Measurements from ENCODE around the gene ADAM8.
"Not testable (repeated sequence)": the region's sequence is repeated elsewhere in the genome, so short reads cannot be mapped to it uniquely, and the experiment has no call there.

The ADAM8 gene

DNA sequence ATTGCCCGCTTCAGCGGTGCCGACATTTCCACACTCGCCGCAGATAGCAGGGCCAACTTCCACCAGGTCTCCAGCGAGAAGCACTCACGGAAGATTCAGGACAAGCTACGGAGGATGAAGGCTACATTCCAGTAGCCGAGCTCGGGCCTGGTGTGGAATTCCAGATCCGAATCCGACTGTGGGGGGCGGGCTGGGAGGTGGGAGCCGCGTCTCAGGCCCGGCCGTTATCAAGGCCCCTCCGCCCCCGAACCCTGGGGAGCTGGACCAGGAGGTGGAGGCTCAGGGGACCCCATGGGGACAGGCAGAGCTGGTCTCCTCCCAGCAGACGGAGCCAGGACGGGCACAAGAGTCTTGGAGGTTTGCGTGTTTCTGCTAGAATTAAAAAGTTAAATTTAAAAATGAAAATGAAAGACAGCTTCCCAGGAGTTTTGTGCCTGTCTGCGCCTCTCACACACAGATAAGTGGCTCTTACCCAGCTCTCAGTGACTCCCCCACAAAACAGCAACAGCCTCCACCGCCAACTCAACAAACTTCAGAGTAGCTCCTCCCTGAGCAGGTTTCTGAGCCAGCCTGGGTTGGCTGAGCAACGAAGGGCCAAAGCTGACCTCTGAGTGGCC is 51.8 kb downstream of the ADAM8 start:
- no peak overlapping the region for H3K27ac Mint-ChIP-seq
- no peak for DNase-seq (ENCODE audit: low spot score in 2 of 2)
- H3K27me3 Mint-ChIP-seq = peaks cover 25% of the 10 kb centered on the region
- H3K4me1 Mint-ChIP-seq = peaks cover 7% of the 10 kb centered on the region
- no peaks in the 10 kb centered on the region for H3K36me3 Mint-ChIP-seq
- ATAC-seq (ENCODE audit: low read depth) = no peak
- H3K4me3 Mint-ChIP-seq = no peak overlapping the region
- no peaks in the 10 kb centered on the region for H3K9me3 Mint-ChIP-seq

DNA sequence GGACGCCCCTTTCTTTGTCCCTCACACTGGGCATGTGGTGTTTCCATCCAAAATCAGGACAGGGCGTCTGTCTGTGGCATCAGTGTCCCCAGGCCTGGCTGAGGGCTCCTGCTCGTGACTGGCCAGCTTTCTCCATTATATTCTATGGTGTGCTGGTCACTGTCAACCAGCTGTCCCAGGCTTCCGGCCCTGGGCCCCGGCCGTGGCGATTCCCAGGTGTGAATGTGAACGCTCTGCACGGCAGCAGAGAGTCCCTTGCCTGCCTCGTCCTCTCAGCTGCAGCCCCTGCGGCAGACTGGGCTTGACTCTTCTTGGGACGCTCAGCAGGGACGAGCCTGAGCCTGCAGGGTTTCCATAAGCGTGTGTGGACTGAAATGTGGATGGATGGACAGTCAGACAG is 52.6 kb downstream of the ADAM8 start:
- Mint-ChIP-seq H3K9me3 (no peaks in the 10 kb centered on the region), H3K4me3 (no peak overlapping the region), H3K4me1 (peaks cover 4% of the 10 kb centered on the region), H3K36me3 (no peaks in the 10 kb centered on the region), H3K27ac (no peak overlapping the region), H3K27me3 (peaks cover 20% of the 10 kb centered on the region)
- ATAC-seq (ENCODE audit: low read depth) (no peak), DNase-seq (ENCODE audit: low spot score in 2 of 2) (no peak)

DNA sequence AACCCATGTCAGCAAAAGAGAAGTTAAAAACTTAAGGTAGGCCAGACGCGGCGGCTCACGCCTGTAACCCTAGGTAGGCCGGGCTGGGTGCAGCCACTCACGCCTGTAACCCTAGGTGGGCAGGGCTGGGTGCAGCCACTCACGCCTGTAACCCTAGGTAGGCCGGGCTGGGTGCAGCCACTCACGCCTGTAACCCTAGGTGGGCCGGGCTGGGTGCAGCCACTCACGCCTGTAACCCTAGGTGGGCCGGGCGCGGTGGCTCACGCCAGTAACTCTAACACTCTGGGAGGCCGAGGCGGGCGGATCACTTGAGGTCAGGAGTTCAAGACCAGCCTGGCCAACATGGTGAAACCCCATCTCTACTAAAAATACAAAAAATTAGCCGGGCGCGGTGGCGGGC is 54.9 kb downstream of the ADAM8 start:
- H3K4me3 Mint-ChIP-seq; H3K9me3 Mint-ChIP-seq; H3K4me1 Mint-ChIP-seq; ATAC-seq (ENCODE audit: low read depth); H3K27ac Mint-ChIP-seq; DNase-seq (ENCODE audit: low spot score in 2 of 2); H3K36me3 Mint-ChIP-seq: not testable (repeated sequence)
- H3K27me3 Mint-ChIP-seq = peaks cover 14% of the 10 kb centered on the region

DNA sequence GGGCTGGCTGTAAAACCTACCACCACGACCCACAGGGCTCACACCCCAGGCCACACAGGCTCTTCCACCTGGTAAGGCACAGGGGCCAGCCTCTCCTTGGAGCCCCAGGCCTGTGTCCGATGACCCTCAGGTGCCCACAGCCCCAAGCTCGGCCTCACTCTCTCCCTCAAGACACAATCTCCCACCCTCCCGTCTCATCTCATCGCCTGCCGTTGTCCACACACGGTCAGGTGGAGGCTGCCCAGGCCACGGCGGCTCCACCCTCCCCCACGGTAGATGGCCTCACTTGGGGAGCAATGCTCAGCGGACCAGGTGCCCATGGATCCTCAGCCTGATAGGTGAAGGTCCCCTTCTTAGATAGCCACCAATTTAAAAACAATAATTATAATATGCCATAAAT is 55.3 kb downstream of the ADAM8 start:
- no peaks in the 10 kb centered on the region for H3K9me3 Mint-ChIP-seq
- ATAC-seq (ENCODE audit: low read depth) (no peak), DNase-seq (ENCODE audit: low spot score in 2 of 2) (no peak)
- H3K27ac Mint-ChIP-seq = no peak overlapping the region
- H3K27me3 Mint-ChIP-seq = peaks cover 12% of the 10 kb centered on the region
- H3K4me1 Mint-ChIP-seq = peaks cover 4% of the 10 kb centered on the region
- H3K4me3 Mint-ChIP-seq = no peak overlapping the region
- H3K36me3 Mint-ChIP-seq = no peaks in the 10 kb centered on the region

DNA sequence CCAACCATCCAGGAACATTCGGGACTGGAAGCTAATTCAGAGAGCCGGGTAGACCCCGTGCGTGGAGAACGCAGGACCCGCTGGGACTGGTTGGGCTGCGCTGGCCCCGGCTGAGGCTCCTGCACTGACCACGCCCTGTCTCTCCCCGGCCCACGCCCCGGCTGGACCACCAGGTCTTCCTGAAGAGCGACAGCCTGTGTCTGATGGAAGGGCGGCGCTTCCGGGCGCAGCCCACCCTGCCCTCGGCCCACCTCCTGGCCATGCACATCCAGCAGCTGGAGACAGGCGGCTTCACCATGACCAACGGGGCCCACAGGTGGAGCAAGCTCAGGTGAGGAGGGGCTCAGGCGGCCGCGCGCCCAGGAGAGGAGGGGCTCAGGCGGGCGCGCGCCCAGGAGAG is 56.9 kb downstream of the ADAM8 start:
- Mint-ChIP-seq H3K4me1 (no peaks in the 10 kb centered on the region), H3K27ac (no peak overlapping the region), H3K9me3 (no peaks in the 10 kb centered on the region), H3K4me3 (no peak overlapping the region), H3K36me3 (no peaks in the 10 kb centered on the region), H3K27me3 (peaks cover 11% of the 10 kb centered on the region)
- DNase-seq (ENCODE audit: low spot score in 2 of 2) (no peak), ATAC-seq (ENCODE audit: low read depth) (no peak)

- DNase-seq (ENCODE audit: low spot score in 2 of 2) (no peak), ATAC-seq (ENCODE audit: low read depth) (no peak)
- peaks cover 10% of the 10 kb centered on the region for H3K27me3 Mint-ChIP-seq
- no peaks in the 10 kb centered on the region for H3K9me3 Mint-ChIP-seq
- no peak overlapping the region for H3K4me3 Mint-ChIP-seq
- H3K27ac Mint-ChIP-seq = no peak overlapping the region
- no peaks in the 10 kb centered on the region for H3K36me3 Mint-ChIP-seq
- H3K4me1 Mint-ChIP-seq = no peaks in the 10 kb centered on the region
Measured at GRCh38 chr10:133218891-133219290, 57.8 kb downstream of the ADAM8 start.

DNA sequence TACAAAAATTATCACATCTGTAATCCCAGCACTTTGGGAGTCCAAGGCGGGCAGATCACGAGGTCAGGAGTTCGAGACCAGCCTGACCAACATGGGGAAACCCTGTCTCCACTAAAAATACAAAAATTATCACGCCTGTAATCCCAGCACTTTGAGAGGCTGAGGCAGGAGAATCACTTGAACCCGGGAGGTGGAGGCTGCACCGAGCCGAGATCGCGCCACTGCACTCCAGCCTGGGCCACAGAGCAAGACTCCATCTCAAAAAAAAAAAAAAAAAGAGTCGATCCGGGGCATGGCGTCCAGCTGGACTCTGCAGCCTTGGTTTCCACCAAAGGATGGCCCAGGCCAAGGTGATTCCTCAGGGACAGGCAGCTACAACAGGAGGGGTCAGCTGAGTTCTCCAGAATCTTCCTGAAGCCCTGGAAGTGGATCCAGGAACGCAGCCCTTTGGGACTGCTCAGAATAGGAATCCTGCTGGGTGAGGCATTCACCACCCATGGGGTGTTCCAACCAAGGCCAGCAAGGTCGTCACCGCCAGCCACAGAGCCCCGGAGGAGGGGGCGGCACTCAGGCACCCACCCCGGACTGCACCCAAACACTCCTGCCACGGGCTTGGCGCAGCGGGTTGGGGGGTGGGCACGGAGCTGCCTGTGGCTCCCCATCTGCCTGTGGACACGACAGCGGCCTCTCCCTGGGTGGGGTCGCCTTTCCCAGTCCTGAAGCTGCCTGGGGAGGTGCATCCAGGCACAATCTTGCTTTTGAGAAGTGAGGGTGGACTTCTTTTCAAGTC is 58.7 kb downstream of the ADAM8 start:
- Mint-ChIP-seq H3K4me3 (no peak overlapping the region), H3K36me3 (no peaks in the 10 kb centered on the region), H3K27me3 (peaks cover 8% of the 10 kb centered on the region), H3K4me1 (no peaks in the 10 kb centered on the region), H3K9me3 (no peaks in the 10 kb centered on the region), H3K27ac (no peak overlapping the region)
- no peak for DNase-seq (ENCODE audit: low spot score in 2 of 2)
- no peak for ATAC-seq (ENCODE audit: low read depth)

DNA sequence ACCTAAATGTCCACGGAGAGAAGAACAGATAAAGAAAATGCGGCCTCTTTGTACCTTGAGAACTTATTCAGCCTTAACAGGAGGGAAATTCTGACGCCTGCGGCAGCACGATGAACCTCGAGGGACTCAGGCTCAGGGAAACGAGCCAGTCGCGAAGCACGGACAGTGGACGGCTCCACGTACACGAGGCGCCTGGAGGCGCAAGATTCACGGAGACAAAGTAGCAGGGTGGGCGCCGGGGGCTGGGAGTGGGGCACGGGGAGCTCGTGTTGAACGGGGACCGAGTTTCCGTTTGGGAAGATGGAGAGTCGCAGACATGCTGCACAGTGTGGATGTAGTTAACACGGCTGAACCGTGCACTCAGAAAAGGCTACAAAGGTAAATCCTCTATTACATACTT is 59.9 kb downstream of the ADAM8 start:
- H3K4me1 Mint-ChIP-seq = no peaks in the 10 kb centered on the region
- no peak overlapping the region for H3K4me3 Mint-ChIP-seq
- no peaks in the 10 kb centered on the region for H3K9me3 Mint-ChIP-seq
- H3K27me3 Mint-ChIP-seq = peaks cover 11% of the 10 kb centered on the region
- no peaks in the 10 kb centered on the region for H3K36me3 Mint-ChIP-seq
- no peak overlapping the region for H3K27ac Mint-ChIP-seq
- DNase-seq (ENCODE audit: low spot score in 2 of 2) = no peak
- no peak for ATAC-seq (ENCODE audit: low read depth)

- no peak for ATAC-seq (ENCODE audit: low read depth)
- Mint-ChIP-seq H3K4me3 (no peak overlapping the region), H3K27me3 (peaks cover 6% of the 10 kb centered on the region), H3K36me3 (no peaks in the 10 kb centered on the region), H3K9me3 (no peaks in the 10 kb centered on the region), H3K27ac (no peak overlapping the region), H3K4me1 (no peaks in the 10 kb centered on the region)
- no peak for DNase-seq (ENCODE audit: low spot score in 2 of 2)
Measured at GRCh38 chr10:133215586-133215985, 61.1 kb downstream of the ADAM8 start.

DNA sequence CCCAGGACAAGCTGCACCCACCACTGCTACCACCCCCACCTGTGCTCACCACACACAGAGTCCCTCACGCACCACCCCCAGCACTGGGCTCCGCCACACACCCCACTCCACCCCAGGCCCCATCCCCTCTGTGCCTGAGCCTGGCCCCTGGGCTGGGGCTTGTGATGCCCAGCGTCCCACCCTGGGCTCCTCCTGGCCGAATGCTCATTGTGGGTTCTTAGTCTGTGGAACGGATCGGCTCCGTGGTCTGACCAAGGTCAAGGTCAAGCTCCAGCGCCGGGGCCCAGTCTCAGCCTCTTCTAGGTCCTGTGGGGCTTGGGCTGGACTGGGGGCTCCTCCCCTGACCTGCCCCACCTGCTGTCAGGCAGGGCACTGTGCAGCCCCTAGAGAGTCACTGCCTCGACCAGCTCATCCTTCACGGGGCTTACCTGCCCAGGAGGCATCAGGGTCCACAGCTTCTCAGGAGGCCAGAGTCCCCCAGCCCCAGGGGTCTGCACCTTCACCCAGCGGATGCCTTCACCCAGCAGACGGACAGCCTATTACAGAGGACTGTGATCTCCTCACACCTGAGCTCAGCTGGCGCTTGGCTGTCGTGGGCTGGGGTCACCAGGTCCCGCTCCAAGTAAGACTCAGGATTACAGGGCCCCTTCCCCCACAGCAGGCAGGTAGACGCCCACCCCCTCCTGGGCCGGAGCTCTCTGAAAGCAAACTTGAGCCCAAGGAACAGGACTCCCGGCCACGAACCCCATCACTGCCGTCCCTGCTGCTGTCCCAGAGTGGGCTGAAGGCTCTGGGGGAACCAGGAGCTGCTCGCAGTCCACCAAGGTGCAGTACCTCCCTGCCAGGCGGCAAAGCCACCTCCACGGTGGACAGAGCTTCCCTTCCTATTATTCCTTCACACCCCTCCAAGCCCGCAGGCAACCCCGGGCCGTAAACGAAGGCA is 61.9 kb downstream of the ADAM8 start:
- Mint-ChIP-seq H3K4me1 (no peaks in the 10 kb centered on the region), H3K4me3 (no peak overlapping the region), H3K36me3 (no peaks in the 10 kb centered on the region), H3K9me3 (no peaks in the 10 kb centered on the region), H3K27me3 (peaks cover 6% of the 10 kb centered on the region), H3K27ac (no peak overlapping the region)
- DNase-seq (ENCODE audit: low spot score in 2 of 2) (no peak), ATAC-seq (ENCODE audit: low read depth) (no peak)

DNA sequence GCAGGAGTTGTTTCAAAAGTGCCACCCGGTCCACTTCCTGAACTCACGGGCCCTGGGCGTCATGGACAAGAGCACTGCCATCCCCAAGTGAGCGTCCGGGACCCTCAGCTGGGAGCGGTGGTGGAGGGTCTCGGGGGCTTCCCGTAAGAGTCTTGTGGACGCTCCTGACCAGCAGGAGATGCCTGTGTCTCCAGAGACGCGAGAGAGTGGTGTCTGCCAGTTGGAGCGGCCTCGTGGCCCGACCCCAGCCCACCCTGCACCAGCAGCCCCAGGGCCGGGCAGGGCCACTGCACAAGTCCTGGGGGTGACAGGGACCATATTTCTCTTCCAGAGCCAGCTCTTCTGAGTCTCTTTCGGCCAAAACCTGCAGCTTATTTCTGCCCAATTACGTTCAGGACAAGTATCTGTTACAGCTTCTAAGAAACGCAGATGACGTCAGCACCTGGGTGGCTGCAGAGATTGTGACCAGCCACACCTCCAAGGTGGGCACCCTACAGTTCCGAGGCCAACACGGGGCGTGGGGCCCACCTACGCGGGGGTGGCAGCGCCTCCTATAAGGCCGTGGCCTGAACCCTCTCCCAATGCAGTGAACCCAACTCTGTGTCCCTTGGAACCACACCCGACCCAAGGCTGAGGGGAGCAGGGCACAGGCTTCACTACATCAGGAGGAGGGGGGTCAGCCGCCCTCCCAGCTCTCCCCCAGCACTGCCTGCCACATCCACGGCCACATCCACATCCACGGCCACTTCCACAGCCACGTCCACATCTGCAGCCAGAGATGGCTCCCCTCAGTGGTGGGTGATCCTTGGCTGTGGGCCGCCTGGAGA is 62.8 kb downstream of the ADAM8 start:
- H3K27ac Mint-ChIP-seq = no peak overlapping the region
- no peak overlapping the region for H3K4me3 Mint-ChIP-seq
- DNase-seq (ENCODE audit: low spot score in 2 of 2) (no peak), ATAC-seq (ENCODE audit: low read depth) (no peak)
- H3K4me1 Mint-ChIP-seq = no peaks in the 10 kb centered on the region
- peaks cover 6% of the 10 kb centered on the region for H3K27me3 Mint-ChIP-seq
- H3K9me3 Mint-ChIP-seq = no peaks in the 10 kb centered on the region
- no peaks in the 10 kb centered on the region for H3K36me3 Mint-ChIP-seq

GRCh38 chr10:133212853-133213494 is 63.7 kb downstream of the ADAM8 start:
- ATAC-seq (ENCODE audit: low read depth) (no peak), DNase-seq (ENCODE audit: low spot score in 2 of 2) (no peak)
- Mint-ChIP-seq H3K36me3 (no peaks in the 10 kb centered on the region), H3K4me1 (no peaks in the 10 kb centered on the region), H3K27ac (no peak overlapping the region), H3K4me3 (no peak overlapping the region), H3K27me3 (peaks cover 4% of the 10 kb centered on the region), H3K9me3 (no peaks in the 10 kb centered on the region)
